ENCODE data around the gene KEAP1.

The KEAP1 gene

GRCh38 chr19:10521461-10522171 lies 18.5 kb upstream of the KEAP1 start:
- DNase-seq: no peak

GRCh38 chr19:10520652-10521318 lies 17.6 kb upstream of the KEAP1 start:
- no peak for DNase-seq

- DNase-seq: no peak
Observed at GRCh38 chr19:10519421-10519820, 16.3 kb upstream of the KEAP1 start.

- DNase-seq: no peak
Observed at GRCh38 chr19:10518444-10519361, 15.5 kb upstream of the KEAP1 start.

GRCh38 chr19:10517760-10518443 lies 14.7 kb upstream of the KEAP1 start:
- no peak for DNase-seq

GRCh38 chr19:10517361-10517759 lies 14.2 kb upstream of the KEAP1 start, which contains the start of gene S1PR5:
Gene S1PR5 (minus strand): TSS chr19:10517447. CDS start chr19:10515011, 2,436 bp downstream.
- DNase-seq: no peak

GRCh38 chr19:10516671-10517286 lies 13.6 kb upstream of the KEAP1 start:
- no peak for DNase-seq

GRCh38 chr19:10516064-10516385 lies 12.9 kb upstream of the KEAP1 start:
- DNase-seq: no peak

GRCh38 chr19:10514211-10515145 lies 11.3 kb upstream of the KEAP1 start:
- no peak for DNase-seq

GRCh38 chr19:10513223-10513622 lies 10.1 kb upstream of the KEAP1 start:
- no peak for DNase-seq

GRCh38 chr19:10510301-10510802 lies 7.2 kb upstream of the KEAP1 start:
- DNase-seq: no peak

- no peak for DNase-seq
Observed at GRCh38 chr19:10508707-10509106, 5.6 kb upstream of the KEAP1 start.

- no peak for DNase-seq
Observed at GRCh38 chr19:10508036-10508435, 4.9 kb upstream of the KEAP1 start.

GRCh38 chr19:10505583-10506229 lies 2.5 kb upstream of the KEAP1 start:
- no peak for DNase-seq

GRCh38 chr19:10502524-10503001 lies 593 bp downstream of the KEAP1 start:
- no peak for DNase-seq

GRCh38 chr19:10501971-10502523 lies 1.1 kb downstream of the KEAP1 start:
- DNase-seq: peak; percentile 43

GRCh38 chr19:10500247-10500592 lies 2.9 kb downstream of the KEAP1 start:
- DNase-seq: no peak

- no peak for DNase-seq
Observed at GRCh38 chr19:10499550-10500246, 3.5 kb downstream of the KEAP1 start.

GRCh38 chr19:10497371-10497770 lies 5.8 kb downstream of the KEAP1 start:
- no peak for DNase-seq
